Measurements from ENCODE around the gene MORN5. TPM values are rescaled to one million over a fixed set of nuclear protein-coding genes. Genes with fewer than 3 reads are reported as not detected.

MORN5 gene
- polyA plus RNA-seq, 1 donor: not detected

DNA sequence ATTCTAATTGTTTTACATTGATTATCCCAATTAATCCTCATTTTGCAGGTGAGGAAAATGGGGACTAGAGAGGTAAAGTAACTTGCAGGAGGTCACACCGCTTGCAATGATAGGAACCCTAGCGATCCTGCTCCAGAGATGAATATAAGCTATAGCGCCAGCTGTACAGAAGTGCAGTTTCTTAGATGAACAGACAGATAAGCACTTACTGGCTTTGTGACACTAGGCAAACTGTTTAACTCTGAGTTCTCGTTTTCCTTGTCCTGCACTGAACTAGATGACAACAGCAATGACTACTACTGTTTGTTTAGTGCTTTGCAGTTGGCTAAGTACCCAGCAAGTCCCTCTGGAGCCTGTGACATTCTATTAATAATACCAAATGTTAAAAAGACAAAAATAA, 57.9 kb downstream of the MORN5 start:
- DNase-seq: no peak

DNA sequence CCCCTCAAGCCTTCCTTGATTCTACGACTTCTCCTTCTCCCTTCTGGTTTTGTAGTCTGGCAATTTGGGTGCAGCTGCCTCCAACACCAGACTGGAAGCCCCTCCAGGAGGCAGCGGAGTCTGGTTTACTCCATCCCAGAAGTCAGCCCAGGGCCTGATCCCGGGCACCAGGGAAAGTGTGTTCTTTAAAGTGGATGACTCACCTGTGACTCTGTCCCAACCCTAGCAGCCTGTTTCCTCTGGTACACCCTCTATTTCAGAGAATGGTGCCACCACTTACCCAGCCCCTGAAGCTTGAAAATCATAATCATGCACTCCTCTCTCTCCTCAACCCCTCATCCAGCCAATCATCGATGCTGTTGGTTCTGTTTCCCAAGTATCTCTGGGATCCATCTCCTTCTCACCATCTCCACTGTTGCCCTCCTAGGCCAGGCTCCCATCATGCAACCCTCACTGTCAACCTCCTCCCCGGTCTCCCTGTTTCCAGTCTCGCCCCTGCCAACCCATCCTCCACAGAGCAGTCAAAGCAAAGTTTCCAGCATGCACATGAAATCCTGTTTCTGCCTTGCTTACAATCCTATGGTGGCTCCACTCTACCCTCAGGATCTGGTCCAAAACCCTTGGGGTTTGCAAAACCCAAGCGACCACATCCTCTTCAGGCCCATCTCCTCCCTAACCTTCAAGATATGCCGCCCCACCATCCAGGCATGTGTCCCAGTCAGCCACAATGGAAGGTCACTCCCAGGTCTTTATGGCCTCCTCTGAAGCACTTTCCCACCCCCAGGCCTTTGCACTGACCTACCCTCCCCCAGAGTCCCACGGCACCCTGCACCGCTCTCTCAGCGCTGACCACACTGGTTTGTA, 58.6 kb downstream of the MORN5 start:
- DNase-seq: no peak

DNA sequence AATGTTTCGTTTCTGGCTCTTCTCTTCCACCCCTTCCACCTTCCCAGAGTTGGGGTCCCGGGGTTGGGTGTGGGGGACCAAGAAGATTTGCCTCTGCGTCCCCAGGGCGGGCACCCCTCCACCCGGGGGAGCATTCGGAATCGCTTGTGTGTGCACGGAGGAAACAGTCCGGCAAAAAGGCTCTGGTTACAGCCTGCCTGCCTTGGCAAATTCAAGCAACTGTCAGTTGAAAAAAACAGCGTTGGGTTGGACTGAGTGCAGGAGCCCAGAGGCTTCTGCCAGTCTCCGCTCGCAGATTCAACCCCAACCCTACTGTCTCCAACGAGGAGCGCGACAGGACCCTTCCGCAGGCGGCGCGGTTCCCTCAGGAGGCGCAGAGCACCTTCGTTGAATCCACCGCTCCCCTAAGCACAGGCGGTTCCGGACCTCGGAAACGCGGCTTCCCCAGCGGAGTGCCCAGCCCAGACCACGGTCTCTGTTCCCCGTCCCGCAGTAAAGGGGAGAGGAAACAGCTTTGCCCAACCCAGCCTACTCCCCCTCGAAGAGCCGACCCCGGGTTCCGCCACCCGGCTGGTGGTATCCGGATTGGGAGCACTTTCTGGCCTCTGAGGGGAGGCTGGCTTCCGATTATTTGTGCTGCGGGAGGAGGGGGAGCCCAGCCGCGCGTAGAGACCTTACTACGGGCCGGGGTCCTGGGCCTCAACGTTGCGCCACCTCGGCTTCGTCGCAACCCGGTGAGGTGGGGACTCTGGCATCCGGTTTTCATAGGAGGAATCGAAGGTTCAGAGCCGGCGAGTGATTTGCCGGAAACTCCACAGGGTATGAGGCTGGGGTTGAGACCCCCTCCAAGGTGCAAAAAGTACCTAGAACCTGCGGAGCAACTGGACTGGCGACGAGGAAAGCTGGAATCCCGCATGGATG, 59.5 kb downstream of the MORN5 start:
- DNase-seq: no peak

DNA sequence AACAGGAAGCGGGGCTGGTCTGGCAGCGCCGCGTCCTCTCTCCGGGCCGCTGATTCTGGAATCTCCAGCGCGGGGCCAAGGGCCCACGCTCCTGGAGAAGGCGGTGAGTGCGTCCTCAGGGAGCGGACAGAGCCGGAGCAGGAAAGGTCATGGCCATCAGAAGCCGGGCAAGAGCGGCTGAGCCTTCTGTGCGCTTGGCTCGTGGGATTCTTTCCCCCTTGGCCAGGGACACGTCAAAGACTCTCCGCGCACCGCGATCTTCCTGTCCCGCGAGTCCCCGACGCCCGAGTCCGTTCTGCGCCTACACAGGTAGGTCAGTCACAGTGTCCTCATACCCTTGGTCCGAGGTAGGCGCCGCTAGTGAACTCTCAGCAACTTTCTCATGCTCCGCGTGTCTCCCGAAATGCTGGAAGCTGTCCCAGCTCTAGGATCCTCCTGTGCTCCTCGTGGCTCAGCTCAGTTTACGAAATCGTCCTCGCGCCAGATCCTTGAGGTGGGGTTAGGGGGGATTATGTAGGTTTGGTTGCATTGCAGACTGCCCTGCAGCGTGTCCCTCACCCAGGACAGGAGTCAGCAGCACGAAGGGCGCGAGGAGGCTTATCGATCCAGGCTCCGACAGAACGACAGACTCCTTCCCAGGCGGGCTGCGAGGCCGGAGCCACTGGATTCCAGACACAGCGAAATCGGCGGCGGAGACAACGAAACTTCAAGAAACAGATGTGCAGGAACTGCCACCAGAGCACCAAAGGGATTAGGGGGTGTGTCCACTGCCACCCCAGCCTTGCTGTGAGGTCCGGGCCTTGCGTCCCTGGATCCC, 60.4 kb downstream of the MORN5 start:
- DNase-seq: no peak

DNA sequence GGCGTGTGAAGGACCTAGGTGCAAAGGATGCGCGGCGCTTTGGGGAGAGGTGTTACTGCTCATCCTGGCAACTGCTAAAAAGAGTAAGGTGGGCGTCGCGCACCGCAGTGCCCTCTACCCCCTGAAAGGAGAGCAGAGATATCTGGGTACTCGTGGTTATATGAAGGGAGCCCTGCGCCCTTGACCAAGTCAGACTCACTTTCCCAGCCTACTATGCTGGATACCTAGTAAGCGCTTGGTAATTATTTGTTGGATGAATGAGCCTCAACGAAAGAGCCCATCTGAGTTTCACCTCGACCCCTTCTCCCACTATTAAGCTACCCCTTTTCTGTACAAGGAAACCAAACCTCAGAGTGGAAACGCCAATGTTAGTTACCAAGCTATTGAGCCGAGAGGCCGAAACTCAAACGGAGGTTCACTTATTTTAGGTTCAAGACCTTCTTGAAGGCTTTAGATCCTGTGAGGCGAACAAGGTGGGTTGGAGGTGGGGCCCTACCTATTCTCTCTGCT, 61.0 kb downstream of the MORN5 start:
- no peak for DNase-seq

DNA sequence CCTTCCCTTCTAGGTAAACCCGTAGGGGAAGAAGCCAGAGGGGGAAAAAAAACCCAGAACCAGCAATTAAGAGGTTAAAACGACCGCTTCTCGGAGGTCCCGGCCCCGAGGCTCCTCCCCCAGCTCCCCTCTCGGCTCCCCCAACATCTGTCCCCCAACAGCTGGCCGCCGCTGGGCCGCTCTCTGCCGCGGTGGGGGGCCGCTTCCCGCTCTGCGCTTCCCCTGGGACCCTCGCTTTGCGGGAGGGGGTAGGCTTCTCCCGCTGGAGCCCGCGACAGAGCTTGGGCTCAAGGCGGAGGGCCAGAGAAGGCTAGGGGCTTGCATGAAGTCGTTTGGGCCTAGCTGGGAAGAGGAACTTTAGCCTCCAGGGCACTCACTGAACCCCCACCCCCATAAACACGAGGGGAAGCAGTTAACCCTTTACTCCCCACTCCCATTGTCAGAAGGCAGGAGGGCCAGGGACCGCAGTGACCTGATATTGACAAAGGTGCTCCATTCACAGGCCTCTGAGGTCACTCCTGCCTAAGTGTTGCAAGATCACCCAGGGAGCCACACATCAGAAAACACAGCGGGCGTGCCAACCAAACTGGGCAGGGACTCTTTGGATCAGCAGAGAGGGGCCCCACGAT, 61.6 kb downstream of the MORN5 start:
- no peak for DNase-seq

DNA sequence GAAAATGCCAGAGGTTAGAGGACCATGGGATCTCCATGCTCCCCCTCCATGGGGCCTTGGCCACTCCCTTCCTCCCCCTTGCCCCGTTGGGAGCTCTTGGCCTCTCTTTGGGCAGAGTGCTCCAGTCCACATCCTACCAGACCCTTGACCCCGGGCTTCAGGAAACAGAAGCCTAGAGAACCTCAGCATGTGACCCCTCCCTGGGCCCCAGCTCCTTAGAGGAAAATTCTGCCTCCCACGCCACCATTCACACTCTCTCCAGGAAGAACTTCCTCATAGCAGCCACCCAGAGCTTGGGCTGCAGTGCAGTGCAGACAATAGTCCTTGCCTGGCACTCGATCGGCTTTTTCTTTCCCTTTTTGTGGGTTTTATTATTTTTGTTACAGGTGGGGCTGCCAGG, 63.1 kb downstream of the MORN5 start:
- DNase-seq: no peak

DNA sequence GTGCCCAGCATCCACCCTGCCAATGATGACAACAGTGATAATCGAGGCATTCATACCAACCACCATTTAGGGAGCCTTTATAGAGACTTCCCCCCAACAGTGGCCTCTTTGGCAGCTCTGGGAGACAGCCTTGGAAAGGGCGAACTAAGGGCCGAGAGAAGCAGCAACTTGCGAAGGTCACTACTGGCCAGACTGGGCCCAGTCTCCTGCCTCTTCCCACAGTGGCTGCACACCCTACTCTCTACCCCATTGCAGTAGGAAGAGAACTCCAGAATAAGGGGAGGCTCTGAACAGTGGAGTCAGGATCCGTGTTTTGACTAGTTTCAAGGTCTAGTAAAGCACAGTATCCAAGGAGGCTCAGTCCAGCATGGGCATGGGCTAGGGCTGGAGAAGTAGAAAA, 63.7 kb downstream of the MORN5 start:
- DNase-seq: no peak

DNA sequence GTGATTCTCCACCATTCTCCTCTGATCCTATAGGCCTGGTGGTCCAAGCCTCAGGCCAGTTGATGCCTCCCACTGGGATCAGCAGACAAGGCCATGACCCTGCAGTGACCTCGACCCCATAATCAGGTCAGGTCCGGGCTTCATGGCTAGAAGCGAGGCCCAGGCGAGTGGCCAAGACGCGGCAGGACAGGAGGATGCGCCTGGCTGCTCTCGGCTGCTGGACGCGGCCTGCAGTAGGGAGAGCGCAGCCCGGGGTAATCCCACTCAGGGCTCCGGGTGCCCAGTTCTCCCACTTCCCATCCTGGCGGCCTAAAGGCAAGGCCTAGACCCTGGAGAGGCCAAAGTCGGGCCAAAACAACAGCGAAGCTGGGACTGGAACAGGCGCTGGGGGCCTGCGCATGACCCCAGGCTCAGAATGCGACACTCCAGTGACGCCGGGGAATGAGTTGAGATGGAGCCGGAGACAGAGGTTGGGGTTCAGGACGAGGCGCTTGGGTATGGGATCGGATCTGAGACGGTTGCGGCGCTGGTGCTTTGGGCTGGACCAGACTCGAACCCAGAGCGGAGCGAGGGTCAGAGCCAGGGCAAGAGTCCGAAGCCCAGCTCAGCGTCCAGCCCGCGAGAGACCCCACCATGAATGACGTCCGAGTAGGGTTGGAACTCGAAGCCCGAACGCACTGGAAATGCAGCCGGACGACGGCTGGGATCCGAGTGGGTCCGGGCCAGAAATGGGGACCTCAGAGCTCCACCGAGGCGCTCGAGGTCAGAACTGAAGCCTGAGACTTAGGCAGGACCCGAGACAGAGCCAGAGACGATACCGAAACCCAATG, 65.8 kb downstream of the MORN5 start:
- DNase-seq: no peak

DNA sequence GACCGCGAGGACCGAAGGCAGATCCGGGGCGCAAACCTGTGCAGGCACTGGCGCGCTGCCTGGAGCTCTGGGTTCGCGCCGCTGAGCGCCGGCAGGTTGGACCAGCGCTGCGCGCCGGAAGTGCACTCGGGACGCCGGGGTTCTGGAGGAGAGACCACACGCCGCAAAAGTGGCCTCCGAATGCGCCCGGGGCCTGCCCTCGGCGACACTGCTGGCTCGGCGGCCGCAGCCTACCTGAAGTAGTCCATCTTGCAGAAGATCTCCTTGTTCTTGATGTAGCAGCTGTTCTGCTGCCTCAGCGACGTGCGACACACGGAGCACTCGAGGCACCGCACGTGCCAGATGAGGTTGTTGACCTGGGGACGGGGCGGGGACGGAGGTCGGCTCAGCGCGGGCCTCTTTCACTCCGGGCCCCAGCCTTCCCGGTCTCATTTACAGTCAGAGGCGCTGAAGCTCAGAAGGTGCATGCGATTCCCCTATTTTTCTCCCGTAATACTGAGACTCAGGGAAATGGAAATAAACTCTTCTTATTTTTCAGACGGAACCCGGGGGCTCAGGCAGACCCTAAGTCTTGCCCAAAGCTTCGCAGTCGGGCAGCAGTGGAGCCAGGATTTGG, 66.5 kb downstream of the MORN5 start:
- no peak for DNase-seq

DNA sequence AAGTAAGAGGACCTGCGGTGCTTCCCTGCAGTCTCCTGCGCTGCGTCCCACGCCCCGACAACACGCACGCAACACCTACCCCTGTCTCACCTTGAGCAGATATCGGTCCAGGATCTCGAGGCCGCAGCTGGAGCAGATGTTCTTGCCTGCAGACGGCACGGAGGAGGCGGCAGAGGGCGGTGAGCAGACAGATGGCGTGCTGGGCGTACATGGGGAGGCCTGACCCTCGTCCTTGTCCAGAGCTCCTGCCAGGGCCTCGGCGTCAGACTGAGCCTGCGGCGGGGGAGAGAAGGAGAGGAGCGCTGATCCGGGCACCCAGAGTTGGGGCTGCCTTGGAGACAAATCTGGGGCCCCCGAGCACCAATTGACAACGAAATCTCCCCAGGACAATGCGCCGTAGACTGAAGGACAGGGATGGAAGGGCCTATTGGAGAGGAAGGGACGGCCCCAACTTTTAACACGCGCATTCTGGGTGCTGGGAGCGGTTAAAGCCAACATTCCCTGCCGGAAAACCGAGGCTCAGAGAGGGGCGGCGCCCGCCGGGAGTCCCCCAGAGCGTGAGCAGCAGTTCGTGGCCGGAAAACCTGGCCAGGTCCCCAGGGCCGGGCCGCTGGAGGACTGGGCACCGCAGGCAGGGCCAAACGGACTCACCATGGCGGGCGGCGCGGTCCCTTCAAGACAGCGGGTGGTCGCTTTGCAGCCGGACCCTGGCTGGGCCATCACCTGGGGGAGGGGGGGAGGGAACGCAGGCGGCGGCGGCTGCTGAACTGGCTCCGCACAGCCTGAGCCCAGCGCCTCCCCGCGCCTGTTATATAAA, 67.3 kb downstream of the MORN5 start:
- no peak for DNase-seq

DNA sequence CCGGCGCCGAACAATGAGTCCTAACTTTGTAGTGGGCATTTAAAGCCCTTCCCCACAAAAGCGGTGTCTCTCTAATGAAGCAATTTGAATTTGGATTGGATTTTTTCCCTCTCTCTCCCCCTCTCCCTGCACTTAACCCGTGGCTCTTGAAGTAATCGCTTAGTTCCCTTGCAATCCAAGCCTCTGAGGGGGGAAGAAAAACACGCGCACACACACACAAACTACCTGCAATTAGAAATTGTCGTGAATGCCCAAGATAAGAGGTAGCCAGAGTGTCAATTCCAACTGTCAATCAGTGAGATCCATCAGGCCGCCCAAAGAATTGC, 67.8 kb downstream of the MORN5 start:
- no peak for DNase-seq

DNA sequence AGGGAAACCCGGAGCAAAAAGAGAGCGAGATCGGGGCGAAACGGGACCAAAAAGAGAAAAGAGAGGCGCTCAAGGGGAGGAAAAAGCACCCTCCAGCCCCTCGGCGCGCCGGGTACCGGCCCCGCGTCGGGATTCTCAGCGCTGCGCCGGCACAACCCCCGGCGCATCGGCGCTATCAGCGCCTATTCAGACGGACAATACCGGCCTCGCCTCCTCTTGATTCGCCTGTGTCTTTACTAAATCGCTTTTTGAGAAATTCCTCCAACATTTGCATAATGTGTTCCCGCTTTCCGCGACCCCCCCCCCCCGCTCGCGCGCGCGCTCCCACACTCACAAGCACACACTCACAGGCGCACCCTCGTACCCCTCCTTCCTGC, 68.5 kb downstream of the MORN5 start:
- no peak for DNase-seq

DNA sequence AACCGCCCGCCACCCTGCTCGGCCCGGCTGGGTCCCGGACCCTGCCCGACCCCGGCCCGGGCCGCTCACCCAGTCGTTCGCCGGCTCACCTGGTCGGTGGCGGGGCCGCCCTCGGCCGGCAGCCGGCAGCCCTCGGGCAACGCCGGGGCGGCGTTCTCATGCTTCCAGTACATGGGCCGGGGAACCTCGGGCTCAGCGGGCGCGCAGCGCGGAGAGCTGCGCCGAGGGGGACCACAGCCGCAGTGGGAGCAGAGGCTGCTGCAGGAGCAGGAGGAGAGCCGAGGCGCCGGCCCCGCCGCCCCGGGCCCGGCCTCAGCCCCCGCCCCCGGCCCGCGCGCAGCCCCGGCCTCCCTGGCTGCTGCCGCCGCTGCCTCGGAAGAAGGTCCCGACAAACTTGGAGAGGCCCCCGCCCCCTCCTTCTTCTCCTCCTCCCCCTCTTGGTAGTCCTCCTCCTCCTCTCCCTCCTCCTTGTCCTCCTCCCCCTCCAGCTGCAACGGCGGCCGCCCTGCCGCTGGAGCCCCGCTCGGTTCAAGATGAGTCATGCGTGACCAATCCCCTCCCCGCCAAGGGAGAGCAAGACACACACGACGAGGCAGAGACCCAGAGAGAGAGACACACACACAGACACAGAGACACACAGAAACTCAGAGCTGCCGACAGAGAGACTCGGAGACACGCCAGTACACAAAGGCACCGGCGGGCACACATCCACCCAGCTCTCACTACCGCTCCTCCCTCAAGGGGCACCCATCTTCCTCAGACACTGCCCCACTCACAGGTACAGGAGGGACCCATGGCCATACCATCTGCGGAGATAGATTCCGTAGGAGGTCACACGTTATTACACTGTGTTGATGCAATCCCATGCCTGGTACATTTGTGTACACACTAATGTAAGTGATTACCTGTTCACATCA, 69.1 kb downstream of the MORN5 start, which contains the start of gene LHX6:
Gene LHX6 (minus strand): TSS at position 390 of the 917 bp plus-strand sequence. CDS start 217 bp downstream, at position 173.
- DNase-seq: no peak

DNA sequence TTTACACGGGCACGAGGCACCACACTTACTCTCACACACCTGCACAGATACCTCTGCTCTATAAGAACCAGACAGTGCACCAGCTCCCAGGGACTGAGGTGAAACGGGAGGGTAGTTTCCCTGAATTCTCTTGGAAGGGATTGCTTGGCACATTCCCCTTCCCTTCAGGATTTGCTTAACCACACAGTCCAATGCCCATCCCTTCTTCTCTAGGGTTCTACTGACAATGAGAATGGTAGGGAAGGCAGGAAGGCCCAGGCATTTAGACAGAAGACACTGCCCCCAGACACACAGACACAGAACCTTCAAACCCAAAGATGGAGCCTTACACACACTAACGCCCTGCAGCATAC, 69.8 kb downstream of the MORN5 start:
- DNase-seq: no peak

DNA sequence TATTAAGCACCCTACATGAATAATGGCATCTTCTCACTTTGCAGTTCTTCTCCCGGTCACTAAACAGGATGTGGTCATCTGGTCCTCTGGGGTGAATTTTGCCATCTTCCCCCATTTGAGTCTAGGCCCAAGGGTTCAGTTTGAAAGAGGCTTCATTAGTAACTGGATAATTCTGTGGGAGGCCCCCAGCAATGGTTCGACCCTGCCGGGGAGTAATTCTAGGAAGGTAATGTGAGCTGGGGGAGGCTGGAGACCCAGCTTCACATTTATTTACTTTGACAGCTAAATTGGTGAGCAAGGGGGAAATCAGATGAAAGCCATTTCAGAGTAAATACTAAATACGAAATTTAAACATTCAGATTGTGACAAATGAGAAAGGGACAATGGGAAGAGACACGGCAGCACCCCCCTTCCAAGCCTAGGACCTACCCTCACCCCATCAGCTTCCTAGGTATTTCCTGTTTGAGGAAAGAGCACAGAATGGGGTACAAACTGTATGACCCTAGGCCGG, 73.1 kb downstream of the MORN5 start:
- DNase-seq: no peak

DNA sequence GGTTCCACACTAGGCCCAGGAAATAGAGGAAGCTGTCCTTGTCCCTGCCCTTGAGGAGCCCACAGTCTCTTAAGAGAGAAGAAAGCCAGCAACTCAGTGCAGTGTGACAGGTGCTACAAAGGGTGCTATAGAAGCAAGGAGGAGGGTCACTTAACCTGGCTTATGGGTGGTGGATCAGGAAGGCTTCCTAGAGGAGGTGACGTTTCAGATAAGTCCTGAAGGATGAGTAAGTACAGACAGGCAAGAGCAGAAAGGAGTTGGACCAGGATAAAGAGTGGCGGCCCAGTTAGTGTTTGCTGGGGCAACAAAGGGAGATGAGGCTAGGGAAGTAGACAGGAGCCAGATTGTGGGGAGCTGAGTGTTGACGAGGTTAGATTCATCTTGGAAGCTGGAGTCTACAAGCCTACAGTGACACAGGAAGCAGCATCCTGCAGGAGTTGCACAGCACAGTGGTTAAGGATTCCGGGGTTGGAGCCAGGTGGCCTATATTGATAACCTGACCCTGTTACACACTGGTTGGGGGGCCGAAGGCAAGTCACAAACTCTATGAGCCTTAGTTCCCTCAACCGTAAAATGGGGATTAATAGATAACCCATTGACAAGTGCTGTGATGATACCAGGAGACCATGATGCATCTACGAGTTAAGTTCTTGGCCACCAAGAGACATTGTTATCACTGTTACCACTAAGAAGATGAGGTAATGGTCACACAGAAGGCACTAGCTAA, 74.5 kb downstream of the MORN5 start:
- DNase-seq: no peak

DNA sequence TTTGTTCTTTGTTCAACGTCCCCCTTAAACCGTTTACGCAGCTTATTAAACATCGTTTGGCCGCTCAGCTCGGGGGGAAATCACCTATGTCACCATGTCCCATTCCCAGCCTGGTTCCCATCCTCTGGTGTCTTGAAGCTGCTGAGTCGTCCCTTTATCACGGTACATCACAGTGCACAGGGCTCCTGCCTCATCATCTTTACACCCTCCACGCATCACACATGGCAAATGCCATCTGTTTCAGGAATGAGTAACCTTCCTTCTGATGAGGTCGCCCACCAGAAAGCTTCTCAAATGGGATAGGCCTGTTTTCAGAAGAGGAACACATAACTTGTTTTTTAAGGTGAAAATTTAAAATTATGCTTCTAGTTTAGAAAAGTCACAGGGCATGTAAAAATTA, 77.0 kb downstream of the MORN5 start:
- DNase-seq: no peak
